Measurements from ENCODE around the gene ATG3.
A peak's percentile ranks its signal among the peaks of the same experiment; 100 is the strongest.

ATG3 gene

GRCh38 chr3:112561734-112562529, at the start of gene ATG3, which contains the start of gene SLC35A5:
TSS of gene ATG3 (minus strand) at chr3:112561962. CDS start at chr3:112561528, 434 bp downstream.
TSS of gene SLC35A5 (plus strand) at chr3:112562045. CDS start at chr3:112563404, 1,359 bp downstream.
- Histone ChIP-seq H3K4me1 (peaks cover 0 to 50% (median 19%) of the 10 kb centered on the region in 4 donors), H3K36me3 (peaks cover 4 to 12% (median 7%) of the 10 kb centered on the region in 3 donors), H3K9me3 (no peaks in the 10 kb centered on the region), H3K27ac (peak within 1 kb of the TSS; percentile 90 to 93), H3K27me3 (no peaks in the 10 kb centered on the region), H3K4me3 (peak within 1 kb of the TSS; percentile 70 to 89)
- intact Hi-C loops (cut with DNase I; ENCODE audit: low total_unique reads): no loop called here
- TF ChIP-seq CTCF (IDR thresholded peaks at IDR 0.05): no peak
- DNase-seq: peak; percentile 98 to 99

- no peaks in the 10 kb centered on the region for H3K27me3 ChIP-seq
- no peak overlapping the region for H3K27ac ChIP-seq
- no peaks in the 10 kb centered on the region for H3K9me3 ChIP-seq
- peaks cover 0 to 4% (median 1%) of the 10 kb centered on the region in 4 donors for H3K4me1 ChIP-seq
- intact Hi-C loops (cut with DNase I; ENCODE audit: low total_unique reads): no loop called here
- no peak overlapping the region for H3K4me3 ChIP-seq
- DNase-seq: no peak
- H3K36me3 ChIP-seq: peaks cover 0 to 10% (median under 1%) of the 10 kb centered on the region in 3 donors
- no peak for TF ChIP-seq CTCF (IDR thresholded peaks at IDR 0.05)
Measured at GRCh38 chr3:112610121-112610520, 48.4 kb upstream of the ATG3 start.

GRCh38 chr3:112607863-112608262, 46.1 kb upstream of the ATG3 start:
- TF ChIP-seq CTCF (IDR thresholded peaks at IDR 0.05): no peak
- Histone ChIP-seq H3K27ac (no peak overlapping the region), H3K4me3 (no peak overlapping the region), H3K27me3 (no peaks in the 10 kb centered on the region), H3K9me3 (no peaks in the 10 kb centered on the region), H3K4me1 (peaks cover 0 to 12% (median 1%) of the 10 kb centered on the region in 4 donors), H3K36me3 (peaks cover 0 to 5% (median 0%) of the 10 kb centered on the region in 3 donors)
- intact Hi-C loops (cut with DNase I; ENCODE audit: low total_unique reads): no loop called here
- no peak for DNase-seq

- H3K4me1 ChIP-seq: peaks cover 0 to 8% (median 0%) of the 10 kb centered on the region in 4 donors
- intact Hi-C loops (cut with DNase I; ENCODE audit: low total_unique reads): no loop called here
- H3K9me3 ChIP-seq: no peaks in the 10 kb centered on the region
- DNase-seq: no peak
- no peaks in the 10 kb centered on the region for H3K27me3 ChIP-seq
- H3K36me3 ChIP-seq: peaks cover 0 to 5% (median 0%) of the 10 kb centered on the region in 3 donors
- no peak overlapping the region for H3K27ac ChIP-seq
- TF ChIP-seq CTCF (IDR thresholded peaks at IDR 0.05): no peak
- no peak overlapping the region for H3K4me3 ChIP-seq
Measured at GRCh38 chr3:112606098-112606497, 44.3 kb upstream of the ATG3 start.

GRCh38 chr3:112605285-112605684, 43.5 kb upstream of the ATG3 start:
- Histone ChIP-seq H3K9me3 (no peaks in the 10 kb centered on the region), H3K36me3 (peaks cover 0 to 5% (median 0%) of the 10 kb centered on the region in 3 donors), H3K4me3 (no peak overlapping the region), H3K27me3 (no peaks in the 10 kb centered on the region), H3K4me1 (peaks cover 0 to 8% (median 0%) of the 10 kb centered on the region in 4 donors), H3K27ac (no peak overlapping the region)
- intact Hi-C loops (cut with DNase I; ENCODE audit: low total_unique reads): no loop called here
- no peak for DNase-seq
- TF ChIP-seq CTCF (IDR thresholded peaks at IDR 0.05): no peak
